ENCODE results near the gene MGAT3. TPM values are rescaled to one million over a fixed set of nuclear protein-coding genes. Genes with fewer than 3 reads are reported as not detected.

The MGAT3 gene
- total and polyA plus RNA-seq, 9 of the 15 experiments (the other 6 are each of a cell fraction or from before 2014, with no cell fraction given) = 0.10 to 11.5 (median 4.6) TPM

DNA sequence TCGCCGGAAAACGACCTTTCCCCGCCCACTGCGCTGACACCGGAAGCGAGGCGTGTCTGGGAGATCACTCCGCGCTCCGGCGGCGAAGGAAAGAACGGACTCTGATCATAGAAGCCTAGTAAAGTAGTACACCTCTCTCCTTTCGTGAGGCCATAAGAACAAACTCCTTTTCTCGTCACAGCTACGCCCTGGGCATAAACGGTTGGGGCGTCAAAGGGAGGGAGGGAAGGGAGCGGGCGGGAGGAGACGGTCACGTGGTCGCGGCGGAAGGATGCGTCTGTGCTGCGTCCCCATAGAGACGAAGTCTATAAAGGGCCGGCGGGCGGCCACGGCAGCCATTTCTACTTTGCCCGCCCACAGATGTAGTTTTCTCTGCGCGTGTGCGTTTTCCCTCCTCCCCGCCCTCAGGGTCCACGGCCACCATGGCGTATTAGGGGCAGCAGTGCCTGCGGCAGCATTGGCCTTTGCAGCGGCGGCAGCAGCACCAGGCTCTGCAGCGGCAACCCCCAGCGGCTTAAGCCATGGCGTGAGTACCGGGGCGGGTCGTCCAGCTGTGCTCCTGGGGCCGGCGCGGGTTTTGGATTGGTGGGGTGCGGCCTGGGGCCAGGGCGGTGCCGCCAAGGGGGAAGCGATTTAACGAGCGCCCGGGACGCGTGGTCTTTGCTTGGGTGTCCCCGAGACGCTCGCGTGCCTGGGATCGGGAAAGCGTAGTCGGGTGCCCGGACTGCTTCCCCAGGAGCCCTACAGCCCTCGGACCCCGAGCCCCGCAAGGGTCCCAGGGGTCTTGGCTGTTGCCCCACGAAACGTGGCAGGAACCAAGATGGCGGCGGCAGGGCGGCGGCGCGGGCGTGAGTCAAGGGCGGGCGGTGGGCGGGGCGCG is 63.7 kb downstream of the MGAT3 start, which contains the start of gene ATF4 (continued):
- TF ChIP-seq, protein P1, sequence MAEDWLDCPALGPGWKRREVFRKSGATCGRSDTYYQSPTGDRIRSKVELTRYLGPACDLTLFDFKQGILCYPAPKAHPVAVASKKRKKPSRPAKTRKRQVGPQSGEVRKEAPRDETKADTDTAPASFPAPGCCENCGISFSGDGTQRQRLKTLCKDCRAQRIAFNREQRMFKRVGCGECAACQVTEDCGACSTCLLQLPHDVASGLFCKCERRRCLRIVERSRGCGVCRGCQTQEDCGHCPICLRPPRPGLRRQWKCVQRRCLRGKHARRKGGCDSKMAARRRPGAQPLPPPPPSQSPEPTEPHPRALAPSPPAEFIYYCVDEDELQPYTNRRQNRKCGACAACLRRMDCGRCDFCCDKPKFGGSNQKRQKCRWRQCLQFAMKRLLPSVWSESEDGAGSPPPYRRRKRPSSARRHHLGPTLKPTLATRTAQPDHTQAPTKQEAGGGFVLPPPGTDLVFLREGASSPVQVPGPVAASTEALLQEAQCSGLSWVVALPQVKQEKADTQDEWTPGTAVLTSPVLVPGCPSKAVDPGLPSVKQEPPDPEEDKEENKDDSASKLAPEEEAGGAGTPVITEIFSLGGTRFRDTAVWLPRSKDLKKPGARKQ (CRISPR knock-in tag; IDR thresholded peaks at IDR 0.05) = no peak
- TF ChIP-seq SPI1 (IDR thresholded peaks at IDR 0.05; ENCODE audit: borderline replicate concordance, low read depth, low read length) (no peak), TGIF2 (CRISPR knock-in tag; IDR thresholded peaks at IDR 0.05) (no peak), KDM1A (IDR thresholded peaks at IDR 0.05) (no peak), AFF1 (IDR thresholded peaks at IDR 0.05; ENCODE audit: low read depth in 1 of 2, partially characterized antibody in 2 of 2) (peak in 1 of 2 experiments; percentile 84), ZNF668 (CRISPR knock-in tag; IDR thresholded peaks at IDR 0.05) (no peak), HIVEP1 (CRISPR knock-in tag; IDR thresholded peaks at IDR 0.05) (no peak), SREBF2 (CRISPR knock-in tag; IDR thresholded peaks at IDR 0.05) (no peak), LEF1 (IDR thresholded peaks at IDR 0.05) (0 out of 2 replicates have a peak, but pooled peaks have one; percentile 43), NR4A1 (CRISPR knock-in tag; IDR thresholded peaks at IDR 0.05) (no peak), NR4A1 (tag; IDR thresholded peaks at IDR 0.05) (no peak), ZNF316 (IDR thresholded peaks at IDR 0.05) (no peak)
- TF ChIP-seq, protein P2, sequence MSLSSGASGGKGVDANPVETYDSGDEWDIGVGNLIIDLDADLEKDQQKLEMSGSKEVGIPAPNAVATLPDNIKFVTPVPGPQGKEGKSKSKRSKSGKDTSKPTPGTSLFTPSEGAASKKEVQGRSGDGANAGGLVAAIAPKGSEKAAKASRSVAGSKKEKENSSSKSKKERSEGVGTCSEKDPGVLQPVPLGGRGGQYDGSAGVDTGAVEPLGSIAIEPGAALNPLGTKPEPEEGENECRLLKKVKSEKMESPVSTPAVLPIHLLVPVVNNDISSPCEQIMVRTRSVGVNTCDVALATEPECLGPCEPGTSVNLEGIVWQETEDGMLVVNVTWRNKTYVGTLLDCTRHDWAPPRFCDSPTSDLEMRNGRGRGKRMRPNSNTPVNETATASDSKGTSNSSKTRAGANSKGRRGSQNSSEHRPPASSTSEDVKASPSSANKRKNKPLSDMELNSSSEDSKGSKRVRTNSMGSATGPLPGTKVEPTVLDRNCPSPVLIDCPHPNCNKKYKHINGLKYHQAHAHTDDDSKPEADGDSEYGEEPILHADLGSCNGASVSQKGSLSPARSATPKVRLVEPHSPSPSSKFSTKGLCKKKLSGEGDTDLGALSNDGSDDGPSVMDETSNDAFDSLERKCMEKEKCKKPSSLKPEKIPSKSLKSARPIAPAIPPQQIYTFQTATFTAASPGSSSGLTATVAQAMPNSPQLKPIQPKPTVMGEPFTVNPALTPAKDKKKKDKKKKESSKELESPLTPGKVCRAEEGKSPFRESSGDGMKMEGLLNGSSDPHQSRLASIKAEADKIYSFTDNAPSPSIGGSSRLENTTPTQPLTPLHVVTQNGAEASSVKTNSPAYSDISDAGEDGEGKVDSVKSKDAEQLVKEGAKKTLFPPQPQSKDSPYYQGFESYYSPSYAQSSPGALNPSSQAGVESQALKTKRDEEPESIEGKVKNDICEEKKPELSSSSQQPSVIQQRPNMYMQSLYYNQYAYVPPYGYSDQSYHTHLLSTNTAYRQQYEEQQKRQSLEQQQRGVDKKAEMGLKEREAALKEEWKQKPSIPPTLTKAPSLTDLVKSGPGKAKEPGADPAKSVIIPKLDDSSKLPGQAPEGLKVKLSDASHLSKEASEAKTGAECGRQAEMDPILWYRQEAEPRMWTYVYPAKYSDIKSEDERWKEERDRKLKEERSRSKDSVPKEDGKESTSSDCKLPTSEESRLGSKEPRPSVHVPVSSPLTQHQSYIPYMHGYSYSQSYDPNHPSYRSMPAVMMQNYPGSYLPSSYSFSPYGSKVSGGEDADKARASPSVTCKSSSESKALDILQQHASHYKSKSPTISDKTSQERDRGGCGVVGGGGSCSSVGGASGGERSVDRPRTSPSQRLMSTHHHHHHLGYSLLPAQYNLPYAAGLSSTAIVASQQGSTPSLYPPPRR (CRISPR knock-in tag; IDR thresholded peaks at IDR 0.05; ENCODE audit: borderline replicate concordance) = no peak
- TF ChIP-seq, protein P3, sequence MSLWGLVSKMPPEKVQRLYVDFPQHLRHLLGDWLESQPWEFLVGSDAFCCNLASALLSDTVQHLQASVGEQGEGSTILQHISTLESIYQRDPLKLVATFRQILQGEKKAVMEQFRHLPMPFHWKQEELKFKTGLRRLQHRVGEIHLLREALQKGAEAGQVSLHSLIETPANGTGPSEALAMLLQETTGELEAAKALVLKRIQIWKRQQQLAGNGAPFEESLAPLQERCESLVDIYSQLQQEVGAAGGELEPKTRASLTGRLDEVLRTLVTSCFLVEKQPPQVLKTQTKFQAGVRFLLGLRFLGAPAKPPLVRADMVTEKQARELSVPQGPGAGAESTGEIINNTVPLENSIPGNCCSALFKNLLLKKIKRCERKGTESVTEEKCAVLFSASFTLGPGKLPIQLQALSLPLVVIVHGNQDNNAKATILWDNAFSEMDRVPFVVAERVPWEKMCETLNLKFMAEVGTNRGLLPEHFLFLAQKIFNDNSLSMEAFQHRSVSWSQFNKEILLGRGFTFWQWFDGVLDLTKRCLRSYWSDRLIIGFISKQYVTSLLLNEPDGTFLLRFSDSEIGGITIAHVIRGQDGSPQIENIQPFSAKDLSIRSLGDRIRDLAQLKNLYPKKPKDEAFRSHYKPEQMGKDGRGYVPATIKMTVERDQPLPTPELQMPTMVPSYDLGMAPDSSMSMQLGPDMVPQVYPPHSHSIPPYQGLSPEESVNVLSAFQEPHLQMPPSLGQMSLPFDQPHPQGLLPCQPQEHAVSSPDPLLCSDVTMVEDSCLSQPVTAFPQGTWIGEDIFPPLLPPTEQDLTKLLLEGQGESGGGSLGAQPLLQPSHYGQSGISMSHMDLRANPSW (CRISPR knock-in tag; IDR thresholded peaks at IDR 0.05) = peak; percentile 54; the same call in 1 of the 2 replicates
